Activated naive CD4-positive, alpha-beta T cell (primary cell): Measurements from ENCODE around the gene DOCK9.

Source experiments
- DNase-seq, 4 experiments: peaks; one replicate each; lab custom pipeline; 2025; lab: John Stamatoyannopoulos, UW

The DOCK9 gene

GRCh38 chr13:98851276-98851675 lies 126.6 kb downstream of the DOCK9 start:
- no peak for DNase-seq

- DNase-seq, result no peak
Measured at GRCh38 chr13:98848746-98849145, 129.1 kb downstream of the DOCK9 start.

GRCh38 chr13:98847780-98848179 lies 130.1 kb downstream of the DOCK9 start:
- no peak for DNase-seq

- no peak for DNase-seq
Measured at GRCh38 chr13:98846986-98847385, 130.9 kb downstream of the DOCK9 start.

GRCh38 chr13:98846521-98846920 lies 131.3 kb downstream of the DOCK9 start:
- no peak for DNase-seq

- no peak for DNase-seq
Measured at GRCh38 chr13:98845742-98846141, 132.1 kb downstream of the DOCK9 start.

GRCh38 chr13:98844021-98844420 lies 133.8 kb downstream of the DOCK9 start:
- DNase-seq, result no peak

GRCh38 chr13:98843482-98843877 lies 134.4 kb downstream of the DOCK9 start:
- no peak for DNase-seq

GRCh38 chr13:98842858-98843481 lies 134.9 kb downstream of the DOCK9 start:
- peak; percentile 15 to 30 (median 24) for DNase-seq

GRCh38 chr13:98842070-98842469 lies 135.8 kb downstream of the DOCK9 start:
- no peak for DNase-seq

GRCh38 chr13:98839856-98840769 lies 137.8 kb downstream of the DOCK9 start:
- peak in 1 of 4 experiments; percentile 17 for DNase-seq

- DNase-seq, result no peak
Measured at GRCh38 chr13:98838776-98839175, 139.1 kb downstream of the DOCK9 start.

- no peak for DNase-seq
Measured at GRCh38 chr13:98837896-98838295, 140.0 kb downstream of the DOCK9 start.

GRCh38 chr13:98835156-98835555 lies 142.7 kb downstream of the DOCK9 start:
- DNase-seq, result no peak

- no peak for DNase-seq
Measured at GRCh38 chr13:98834254-98834960, 143.5 kb downstream of the DOCK9 start.

- no peak for DNase-seq
Measured at GRCh38 chr13:98831236-98831635, 146.6 kb downstream of the DOCK9 start.

GRCh38 chr13:98829541-98829940 lies 148.3 kb downstream of the DOCK9 start:
- DNase-seq, result no peak

GRCh38 chr13:98828614-98829013 lies 149.2 kb downstream of the DOCK9 start:
- no peak for DNase-seq

GRCh38 chr13:98827449-98827848 lies 150.4 kb downstream of the DOCK9 start:
- no peak for DNase-seq

GRCh38 chr13:98826146-98826545 lies 151.7 kb downstream of the DOCK9 start:
- no peak for DNase-seq

GRCh38 chr13:98825659-98826058 lies 152.2 kb downstream of the DOCK9 start:
- DNase-seq, result no peak

- DNase-seq, result no peak
Measured at GRCh38 chr13:98824376-98825160, 153.3 kb downstream of the DOCK9 start.
